Keratinocyte (primary cell): ENCODE results near the gene FGF18. TPM values are rescaled to one million over a fixed set of nuclear protein-coding genes. Genes with fewer than 3 reads are reported as not detected.

Experiments used
- DNase-seq: peaks from one replicate; pipeline ENCODE4 v3.0.0-alpha.2; 2011; ENCODE audit warnings: low read depth, missing footprints, low spot score
- FAIRE-seq: peaks from 2 replicates; lab custom pipeline; 2011; peaks lifted over from hg19 to GRCh38; lab: Jason Lieb, UNC
- H2AFZ ChIP-seq: 2 replicates; pipeline ENCODE4 v1.6.0; 2012; ENCODE audit warnings: low read length, control low read depth, inconsistent platforms; ENCODE audit not compliant: control insufficient read depth
- H3K27ac ChIP-seq: 2 replicates; pipeline ENCODE4 v1.5.1; 2011; ENCODE audit warnings: low read length; ENCODE audit not compliant: control insufficient read depth, insufficient read depth
- H3K27me3 ChIP-seq: 3 replicates; pipeline ENCODE4 v1.6.0; 2011; ENCODE audit warnings: low read length; ENCODE audit not compliant: control insufficient read depth, insufficient read depth; ENCODE audit errors: extremely low read depth
- H3K36me3 ChIP-seq, 2 experiments: 2 replicates in 1 of 2; 3 replicates in 1 of 2; pipeline ENCODE4 v1.5.1; 2011; ENCODE audit warnings: low read length in 2 of 2, mild to moderate bottlenecking in 1 of 2; ENCODE audit not compliant: control insufficient read depth in 2 of 2, insufficient read depth in 2 of 2; ENCODE audit errors: extremely low read depth in 1 of 2
- H3K4me1 ChIP-seq: 3 replicates; pipeline ENCODE4 v1.5.1; 2011; ENCODE audit warnings: low read length; ENCODE audit not compliant: control insufficient read depth, insufficient read depth; ENCODE audit errors: extremely low read depth
- H3K4me2 ChIP-seq: 3 replicates; pipeline ENCODE4 v1.6.0; 2011; ENCODE audit warnings: low read depth, low read length; ENCODE audit not compliant: control insufficient read depth, insufficient read depth; ENCODE audit errors: extremely low read depth
- H3K4me3 ChIP-seq, 3 experiments: fragments of 200-600 bp in 1 of 3; sonication (generic) in 1 of 3; 2 replicates in 2 of 3; 3 replicates in 1 of 3; pipeline ENCODE4 v1.5.1; 2011 to 2016; ENCODE audit warnings: low read length in 3 of 3, mild to moderate bottlenecking in 3 of 3, control low read depth in 2 of 3, inconsistent platforms in 1 of 3, low read depth in 1 of 3, mixed read lengths in 1 of 3, mixed run types in 1 of 3, moderate library complexity in 1 of 3; ENCODE audit not compliant: control insufficient read depth in 2 of 3, insufficient read depth in 2 of 3; ENCODE audit errors: extremely low read depth in 1 of 3
- H3K79me2 ChIP-seq: 2 replicates; pipeline ENCODE4 v1.6.0; 2012; ENCODE audit warnings: low read length; ENCODE audit not compliant: control insufficient read depth, insufficient read depth
- H3K9ac ChIP-seq: 3 replicates; pipeline ENCODE4 v1.6.0; 2011; ENCODE audit warnings: low read length; ENCODE audit not compliant: control insufficient read depth, insufficient read depth; ENCODE audit errors: extremely low read depth
- H3K9me1 ChIP-seq: 3 replicates; pipeline ENCODE4 v1.6.0; 2011; ENCODE audit warnings: low read length; ENCODE audit not compliant: control insufficient read depth, insufficient read depth; ENCODE audit errors: extremely low read depth
- H3K9me3 ChIP-seq: 2 replicates; pipeline ENCODE4 v1.5.1; 2012; ENCODE audit warnings: low read depth, low read length; ENCODE audit not compliant: control insufficient read depth
- H4K20me1 ChIP-seq: 3 replicates; pipeline ENCODE4 v1.6.0; 2011; ENCODE audit warnings: low read length; ENCODE audit not compliant: control insufficient read depth, insufficient read depth; ENCODE audit errors: extremely low read depth
- CTCF ChIP-seq, 3 experiments: IDR thresholded peaks in 1 of 3; conservative IDR thresholded peaks in 1 of 3; optimal IDR thresholded peaks in 1 of 3; 2 replicates in 2 of 3; 3 replicates in 1 of 3; pipeline versions ENCODE3 to v1.5.1; 2011; ENCODE audit warnings: low read length in 3 of 3, mild to moderate bottlenecking in 3 of 3, moderate library complexity in 2 of 3, control low read depth in 1 of 3, inconsistent platforms in 1 of 3; ENCODE audit not compliant: insufficient read depth in 2 of 3; ENCODE audit errors: extremely low read depth in 1 of 3
- EZH2 ChIP-seq: IDR thresholded peaks from one replicate; pipeline ENCODE4 v1.6.1; 2012; ENCODE audit warnings: inconsistent platforms, mild to moderate bottlenecking, low read length, moderate library complexity
- dilution Hi-C: fragments of 300-500 bp; cut with MboI; formaldehyde crosslinking; loops from one replicate; pipeline ENCODE4 v1.7.0; 2020; ENCODE audit warnings: low sequenced_read_pairs; ENCODE audit not compliant: extremely low pct_ligation_motif_present
- polyA plus RNA-seq, 5 experiments: library from polyadenylated mRNA; depleted of rRNA in 3 of 5; stranded (reverse) in 3 of 5; stranded (forward) in 1 of 5; unstranded in 1 of 5; fragments of >200 nt; gene quantifications; 1 replicate in 1 of 5; 2 replicates in 3 of 5; 3 replicates in 1 of 5; pipeline versions ENCODE4 v1.2.1 to v1.2.3, GENCODE V29; 2011 to 2012; ENCODE audit warnings: missing spikeins in 2 of 5, low read depth in 1 of 5, low replicate concordance in 1 of 5

FGF18 gene
- polyA plus RNA-seq, 1 donor (not counting 4 experiments of a cell fraction or from before 2014, with no cell fraction given): 0.05 TPM

- Histone ChIP-seq H3K9me1 (no peaks in the 10 kb centered on the region), H4K20me1 (no peaks in the 10 kb centered on the region), H3K4me3 (no peak overlapping the region), H3K9me3 (no peaks in the 10 kb centered on the region), H3K4me1 (no peaks in the 10 kb centered on the region), H3K4me2 (no peak overlapping the region), H3K9ac (no peak overlapping the region), H3K27me3 (peaks cover 21% of the 10 kb centered on the region), H2AFZ (no peak overlapping the region), H3K36me3 (no peaks in the 10 kb centered on the region), H3K79me2 (no peaks in the 10 kb centered on the region), H3K27ac (no peak overlapping the region)
- dilution Hi-C loops: no loop called here
- TF ChIP-seq EZH2 (no peak), CTCF (optimal IDR thresholded peaks at IDR 0.05 in 1 of 3, IDR thresholded peaks at IDR 0.05 in 1 of 3, conservative IDR thresholded peaks at IDR 0.05 in 1 of 3; ENCODE audit: extremely low read depth in 1 of 3, insufficient read depth in 2 of 3, low read length in 3 of 3) (peak; percentile 70 to 83 (median 74))
- FAIRE-seq (no peak), DNase-seq (no peak)
Measured at GRCh38 chr5:171484460-171484899, 65.0 kb downstream of the FGF18 start.

GRCh38 chr5:171485668-171486067 lies 66.2 kb downstream of the FGF18 start:
- dilution Hi-C loops: loop anchor here (5.0 kb wide), 1 partner anchor 68 kb away; the partner anchor contains the start of gene FGF18
- H3K36me3 ChIP-seq: no peaks in the 10 kb centered on the region
- H4K20me1 ChIP-seq: no peaks in the 10 kb centered on the region
- H3K4me1 ChIP-seq: no peaks in the 10 kb centered on the region
- H3K79me2 ChIP-seq: no peaks in the 10 kb centered on the region
- H2AFZ ChIP-seq: no peak overlapping the region
- H3K27me3 ChIP-seq: peaks cover 21% of the 10 kb centered on the region
- FAIRE-seq: no peak
- no peaks in the 10 kb centered on the region for H3K9me1 ChIP-seq
- H3K4me3 ChIP-seq: no peak overlapping the region
- no peak for DNase-seq
- H3K9me3 ChIP-seq: no peaks in the 10 kb centered on the region
- H3K4me2 ChIP-seq: no peak overlapping the region
- H3K27ac ChIP-seq: no peak overlapping the region
- no peak overlapping the region for H3K9ac ChIP-seq
- TF ChIP-seq CTCF (optimal IDR thresholded peaks at IDR 0.05 in 1 of 3, IDR thresholded peaks at IDR 0.05 in 1 of 3, conservative IDR thresholded peaks at IDR 0.05 in 1 of 3; ENCODE audit: extremely low read depth in 1 of 3, insufficient read depth in 2 of 3, low read length in 3 of 3) (no peak), EZH2 (no peak)
